DMS153 treated with DMSO at 0.1 percent for 48 hours (cell line): ENCODE data around the gene SLFN12L.

Experiments used
- DNase-seq: peaks from one replicate; lab custom pipeline; 2025; ENCODE audit not compliant: unreplicated experiment; lab: John Stamatoyannopoulos, UW

The SLFN12L gene

GRCh38 chr17:35433075-35433894 lies 104.2 kb downstream of the SLFN12L start:
- DNase-seq, result no peak

DNA sequence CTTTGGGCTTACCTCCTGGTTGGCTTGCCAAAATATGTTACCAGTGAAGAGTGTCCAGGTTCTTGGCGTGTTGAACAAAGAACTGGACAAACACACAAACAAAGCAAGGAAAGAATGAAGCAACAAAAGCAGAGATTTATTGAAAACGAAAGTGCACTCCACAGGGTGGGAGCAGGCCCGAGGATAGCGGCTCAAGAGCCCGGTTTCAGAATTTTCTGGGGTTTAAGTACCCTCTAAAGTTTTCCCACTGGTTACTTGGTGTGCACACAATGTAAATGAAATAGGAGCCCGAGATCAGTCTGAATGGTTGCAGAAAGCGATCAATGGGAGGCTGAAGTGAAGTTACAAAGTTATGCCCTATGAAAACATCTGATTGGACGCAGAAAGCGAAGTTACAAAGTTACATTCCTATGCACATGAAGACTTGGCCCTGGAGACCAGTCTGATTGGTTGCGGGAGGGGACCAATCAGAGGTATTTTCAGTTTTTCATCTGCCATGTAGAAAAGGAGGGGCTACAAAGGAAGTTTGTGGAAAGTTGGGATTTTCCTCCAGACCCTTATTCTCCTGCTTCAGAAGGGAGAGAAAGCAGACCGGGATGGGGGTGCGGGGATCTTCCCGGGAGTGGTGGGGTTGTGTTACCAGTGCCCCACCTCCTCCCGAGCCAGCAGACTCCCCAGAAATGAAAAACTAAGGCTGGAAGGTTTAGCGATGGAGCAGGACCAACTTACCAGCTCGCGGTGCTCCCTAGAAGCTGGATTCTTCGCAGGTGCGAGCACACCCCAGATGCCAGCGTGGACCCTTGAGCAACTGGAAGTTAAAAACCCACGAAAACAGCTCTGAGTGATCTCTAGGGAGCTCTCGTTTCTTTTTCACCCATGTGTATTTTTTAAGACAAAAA lies 105.1 kb downstream of the SLFN12L start, which contains the start of gene SLFN12:
Gene SLFN12 (minus strand): TSS at position 325 of the 899 bp plus-strand sequence. CDS start 9,472 bp downstream, outside the sequence.
- DNase-seq, result no peak

DNA sequence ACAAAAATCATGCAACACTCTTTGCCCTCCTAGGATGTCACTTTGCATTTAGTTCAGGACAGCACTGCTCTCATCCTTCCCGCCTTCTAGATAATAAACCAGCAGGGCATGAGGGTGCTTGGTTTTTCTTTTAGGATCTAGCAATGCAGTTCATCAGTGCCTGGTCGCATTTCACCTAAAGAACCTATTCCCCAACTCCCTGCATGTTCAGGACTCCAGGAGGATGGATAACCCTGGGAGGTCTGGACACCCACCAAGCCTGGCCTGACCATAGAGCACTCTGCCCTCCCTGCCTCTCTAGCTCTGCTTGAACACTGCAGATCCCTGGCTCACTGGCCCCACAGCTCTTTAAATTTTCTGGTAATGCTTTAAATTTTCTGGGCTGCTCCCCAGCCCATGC lies 107.8 kb downstream of the SLFN12L start:
- no peak for DNase-seq

GRCh38 chr17:35428229-35428628 lies 109.2 kb downstream of the SLFN12L start:
- DNase-seq, result no peak

- DNase-seq, result no peak
Observed at GRCh38 chr17:35423761-35424160, 113.7 kb downstream of the SLFN12L start.
